HG02884 (cell line): ENCODE measurements around the gene FLT4.

Experiments
- ATAC-seq: cut with Tn5 transposase; IDR thresholded peaks from one replicate; pipeline ENCODE4 v1.9.1; 2021; ENCODE audit warnings: mild to moderate bottlenecking, moderate library complexity; ENCODE audit not compliant: unreplicated experiment

The FLT4 gene

GRCh38 chr5:180609386-180609785 lies 40.0 kb downstream of the FLT4 start:
- no peak for ATAC-seq

GRCh38 chr5:180608572-180609310 lies 40.7 kb downstream of the FLT4 start:
- no peak for ATAC-seq

GRCh38 chr5:180607861-180608571 lies 41.4 kb downstream of the FLT4 start:
- ATAC-seq, result no peak

- no peak for ATAC-seq
Observed at GRCh38 chr5:180606215-180606785, 43.1 kb downstream of the FLT4 start.

- ATAC-seq, result no peak
Observed at GRCh38 chr5:180605554-180606214, 43.7 kb downstream of the FLT4 start.

GRCh38 chr5:180604271-180604670 lies 45.1 kb downstream of the FLT4 start:
- no peak for ATAC-seq

DNA sequence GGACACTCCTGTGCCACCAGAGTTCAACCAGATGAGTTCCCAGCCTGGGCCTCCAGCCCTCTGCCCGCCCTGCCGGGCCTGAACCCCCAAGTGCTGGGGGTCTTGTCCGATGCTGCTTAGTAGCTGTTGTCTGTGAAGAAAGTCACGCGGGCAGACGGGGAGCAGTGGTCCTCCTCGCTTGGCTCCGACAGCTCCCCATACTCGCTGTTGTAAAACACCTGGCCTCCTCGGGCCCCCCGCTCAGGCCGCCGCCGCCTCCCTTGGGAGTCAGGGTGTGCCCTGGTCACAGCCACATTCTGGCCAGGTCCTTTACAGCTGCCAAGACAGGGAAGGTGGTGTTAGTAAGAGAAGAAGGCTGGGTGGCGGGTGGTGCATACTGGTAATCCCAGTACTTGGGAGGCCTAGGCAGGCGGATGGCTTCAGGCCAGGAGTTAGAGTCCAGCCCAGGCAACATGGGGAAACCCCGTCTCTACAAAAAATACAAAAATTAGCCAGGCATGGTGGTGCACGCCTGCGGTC lies 46.3 kb downstream of the FLT4 start:
- no peak for ATAC-seq

DNA sequence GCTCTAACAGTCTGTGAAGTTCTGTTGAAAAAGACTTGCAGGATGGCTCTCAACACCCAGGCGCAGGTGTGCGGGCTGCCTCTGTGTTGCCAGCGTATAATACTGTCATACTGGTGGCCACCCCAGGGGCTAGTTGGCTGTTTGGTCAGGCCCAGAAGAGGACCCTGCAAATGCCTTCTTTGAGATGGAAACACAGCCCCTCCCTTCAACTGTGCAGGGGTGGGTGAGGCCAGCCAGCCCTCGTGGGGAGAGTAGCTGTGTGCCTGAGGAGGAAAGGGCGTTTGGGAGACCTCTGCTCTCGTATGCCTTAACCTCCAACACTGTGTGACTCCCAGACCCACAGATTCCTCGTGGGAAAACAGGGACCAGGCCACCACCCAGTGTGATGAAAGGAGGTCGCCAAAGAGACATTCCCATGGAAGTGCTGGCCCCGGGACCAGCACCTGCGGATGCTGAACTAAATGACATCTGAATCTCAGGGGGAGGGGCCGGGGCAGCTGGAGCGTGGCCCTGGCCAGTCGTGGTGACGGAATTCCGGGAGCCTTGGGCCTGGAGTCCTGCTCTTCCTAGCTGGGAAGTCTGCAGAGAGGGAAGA lies 46.8 kb downstream of the FLT4 start:
- no peak for ATAC-seq

- no peak for ATAC-seq
Observed at GRCh38 chr5:180601591-180602480, 47.6 kb downstream of the FLT4 start.

DNA sequence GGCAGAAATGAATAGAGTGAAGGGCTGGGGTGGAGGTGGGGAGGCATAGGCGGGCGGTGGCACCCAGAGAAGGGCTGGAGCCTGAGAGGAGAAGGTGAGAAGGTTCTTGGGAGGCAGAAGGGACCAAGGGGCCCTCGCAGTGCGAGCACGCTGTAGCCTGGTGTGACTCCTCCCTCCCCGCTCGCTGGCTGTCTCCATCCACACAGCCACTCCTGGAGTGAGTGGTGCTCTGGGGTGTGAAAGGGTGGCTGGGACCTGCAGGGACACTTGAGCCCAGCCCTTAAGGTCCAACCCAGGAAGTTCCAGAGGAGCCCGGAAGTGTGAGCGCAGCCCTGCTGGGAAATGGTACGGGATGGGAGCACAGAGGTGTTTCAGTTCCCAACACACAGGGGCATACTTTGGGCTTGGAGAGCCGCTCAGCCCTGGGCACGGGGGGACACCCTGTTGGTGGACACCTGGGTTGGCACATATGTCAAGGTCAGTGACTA lies 48.8 kb downstream of the FLT4 start:
- no peak for ATAC-seq

- ATAC-seq, result no peak
Observed at GRCh38 chr5:180599981-180600553, 49.3 kb downstream of the FLT4 start.

GRCh38 chr5:180599590-180599914 lies 49.8 kb downstream of the FLT4 start:
- ATAC-seq, result no peak

- ATAC-seq, result no peak
Observed at GRCh38 chr5:180598797-180599589, 50.4 kb downstream of the FLT4 start.

GRCh38 chr5:180598316-180598701 lies 51.1 kb downstream of the FLT4 start:
- ATAC-seq, result no peak

DNA sequence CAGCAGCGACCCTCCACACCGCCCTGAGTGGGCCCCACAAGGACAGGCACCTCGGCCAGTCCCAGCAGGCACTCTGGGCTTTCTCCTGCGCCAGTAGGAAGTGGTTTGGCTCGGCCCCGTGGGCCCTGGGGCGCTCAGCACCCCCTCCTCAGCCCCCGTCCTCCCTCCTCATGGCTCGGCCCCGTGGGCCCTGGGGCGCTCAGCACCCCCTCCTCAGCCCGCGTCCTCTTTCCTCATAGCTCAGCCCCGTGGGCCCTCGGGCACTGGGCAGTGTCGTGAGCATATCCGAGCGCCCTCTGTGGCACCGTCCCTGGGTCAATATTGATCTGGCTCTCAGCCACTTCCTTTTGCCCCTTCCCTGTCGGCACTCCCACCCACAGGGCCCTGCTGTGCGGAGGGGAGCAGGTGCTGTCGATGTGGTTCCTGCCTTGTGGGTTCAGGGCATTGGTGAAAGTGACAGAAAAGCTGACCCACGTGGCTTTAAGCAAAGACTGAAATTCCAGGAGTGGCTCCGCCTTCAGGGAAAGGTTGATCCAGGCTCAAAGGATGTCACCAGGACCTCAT lies 52.6 kb downstream of the FLT4 start:
- no peak for ATAC-seq

DNA sequence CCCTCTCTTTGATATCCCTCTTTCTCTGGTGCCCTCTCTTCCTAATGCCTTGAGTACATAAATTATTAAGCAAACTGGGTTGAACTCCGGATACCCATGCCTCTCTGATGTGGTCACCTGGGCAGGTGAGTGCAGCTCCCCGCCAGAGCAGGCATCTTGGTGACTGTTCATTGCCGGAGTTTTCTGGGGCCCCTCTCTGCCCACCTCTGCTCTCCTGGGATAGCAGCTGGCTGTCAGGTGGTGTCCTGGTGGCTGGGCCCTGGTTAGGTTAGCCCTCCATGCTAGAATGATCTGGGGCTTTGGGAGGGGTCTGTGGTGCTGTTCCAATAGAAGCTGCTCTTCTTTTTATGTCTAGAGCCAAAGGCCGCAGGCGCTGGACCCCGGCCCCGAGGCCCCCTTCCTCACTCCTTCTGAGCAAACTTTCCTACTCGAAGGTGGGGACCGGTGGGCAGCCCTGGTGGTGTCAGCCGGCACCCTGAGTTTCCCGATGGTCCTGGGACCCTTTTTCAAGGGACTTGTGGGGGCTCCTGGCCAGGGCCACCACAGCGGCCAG lies 53.2 kb downstream of the FLT4 start:
- no peak for ATAC-seq

GRCh38 chr5:180595381-180596114 lies 53.9 kb downstream of the FLT4 start:
- no peak for ATAC-seq

DNA sequence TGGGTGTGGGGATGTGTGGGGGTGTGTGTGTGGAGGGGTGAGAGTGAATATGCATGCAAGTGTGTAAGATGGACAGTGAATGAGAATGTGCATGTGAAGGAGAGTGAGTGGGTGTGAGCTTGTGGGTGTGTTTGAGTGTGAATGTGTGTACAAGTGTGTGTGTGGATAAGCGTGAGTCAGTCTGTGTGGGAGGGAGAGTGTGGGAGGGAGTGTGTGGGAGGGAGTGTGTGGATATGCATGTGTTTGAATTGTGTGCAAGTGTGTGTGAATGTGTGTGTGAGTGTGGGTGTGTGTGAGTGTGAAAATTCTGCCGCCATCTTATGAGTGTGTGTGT lies 54.4 kb downstream of the FLT4 start:
- no peak for ATAC-seq
